ENCODE results near the gene NDE1. TPM values are rescaled to one million over a fixed set of nuclear protein-coding genes. Genes with fewer than 3 reads are reported as not detected.

NDE1 gene
- total RNA-seq, 1 donor from 2014 or later: 28.9 TPM

DNA sequence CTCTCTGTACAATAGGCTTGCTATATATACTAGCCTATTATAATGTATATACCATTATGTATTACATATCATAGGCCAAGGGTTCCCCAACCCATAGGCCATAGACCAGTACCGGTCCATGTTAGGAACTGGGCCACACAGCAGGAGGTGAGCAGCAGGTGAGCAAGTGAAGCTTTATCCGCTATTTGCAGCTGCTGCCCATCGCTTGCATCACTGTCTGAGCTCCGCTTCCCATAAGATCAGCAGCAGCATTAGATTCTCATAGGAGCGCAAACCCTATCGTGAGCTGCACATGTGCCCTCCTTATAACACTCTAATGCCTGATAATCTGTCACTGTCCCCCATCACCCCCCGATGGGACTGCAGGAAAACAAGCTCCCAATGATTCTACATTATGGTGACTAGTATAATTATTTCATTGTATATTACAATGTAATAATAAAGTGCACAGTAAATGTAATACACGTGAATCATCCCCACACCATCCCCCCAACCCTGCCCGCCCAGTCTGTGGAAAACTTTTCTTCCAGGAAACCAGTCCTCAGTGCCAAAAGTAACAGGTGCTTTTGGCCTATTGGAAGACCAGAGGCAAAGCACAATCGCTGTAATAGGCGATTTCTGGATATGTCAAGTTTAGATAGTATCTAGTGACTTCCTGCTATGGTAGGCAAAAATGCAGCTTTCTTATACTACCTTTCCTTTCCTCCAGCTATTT is 122.7 kb downstream of the NDE1 start:
- intact Hi-C loops (cut with DNase I): no loop called here
- H3K27ac ChIP-seq: no peak overlapping the region
- no peak for ATAC-seq

GRCh38 chr16:15773968-15774367 is 123.9 kb downstream of the NDE1 start:
- Histone ChIP-seq H3K4me1 (no peaks in the 10 kb centered on the region), H3K36me3 (no peaks in the 10 kb centered on the region), H3K4me3 (no peak overlapping the region), H3K27ac (peak overlapping the region; percentile 17), H3K9me3 (no peaks in the 10 kb centered on the region), H3K27me3 (no peaks in the 10 kb centered on the region)
- DNase-seq (no peak), ATAC-seq (no peak)
- no peak for TF ChIP-seq CTCF (IDR thresholded peaks at IDR 0.05)
- intact Hi-C loops (cut with DNase I): no loop called here

More for the DNA sequence above, 122.7 kb downstream of the NDE1 start:
- Histone ChIP-seq H3K4me1 (no peaks in the 10 kb centered on the region), H3K4me3 (no peak overlapping the region), H3K27me3 (no peaks in the 10 kb centered on the region), H3K9me3 (no peaks in the 10 kb centered on the region), H3K36me3 (no peaks in the 10 kb centered on the region)
- peak; percentile 4 for DNase-seq
- TF ChIP-seq CTCF (IDR thresholded peaks at IDR 0.05): no peak

DNA sequence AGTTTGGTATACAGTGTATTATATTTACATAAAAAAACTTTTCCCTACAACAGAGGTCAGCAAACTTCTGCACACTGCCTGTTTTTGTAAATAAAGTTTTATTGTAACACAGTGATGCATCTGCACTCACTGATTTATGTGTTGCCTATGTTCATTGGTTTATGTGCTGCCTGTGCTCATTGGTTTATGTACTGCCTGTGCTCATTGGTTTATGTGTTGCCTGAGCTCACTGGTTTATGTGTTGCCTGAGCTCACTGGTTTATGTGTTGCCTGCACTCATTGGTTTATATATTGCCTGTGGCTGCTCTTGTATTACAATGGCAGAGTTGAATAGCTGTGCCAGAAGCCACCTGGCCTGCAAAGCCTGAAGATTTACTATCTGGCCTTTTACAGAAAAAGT is 125.2 kb downstream of the NDE1 start:
- Histone ChIP-seq H3K4me3 (no peak overlapping the region), H3K27ac (no peak overlapping the region), H3K36me3 (no peaks in the 10 kb centered on the region), H3K9me3 (no peaks in the 10 kb centered on the region), H3K4me1 (no peaks in the 10 kb centered on the region), H3K27me3 (no peaks in the 10 kb centered on the region)
- DNase-seq (no peak), ATAC-seq (no peak)
- intact Hi-C loops (cut with DNase I): no loop called here
- TF ChIP-seq CTCF (IDR thresholded peaks at IDR 0.05): no peak

DNA sequence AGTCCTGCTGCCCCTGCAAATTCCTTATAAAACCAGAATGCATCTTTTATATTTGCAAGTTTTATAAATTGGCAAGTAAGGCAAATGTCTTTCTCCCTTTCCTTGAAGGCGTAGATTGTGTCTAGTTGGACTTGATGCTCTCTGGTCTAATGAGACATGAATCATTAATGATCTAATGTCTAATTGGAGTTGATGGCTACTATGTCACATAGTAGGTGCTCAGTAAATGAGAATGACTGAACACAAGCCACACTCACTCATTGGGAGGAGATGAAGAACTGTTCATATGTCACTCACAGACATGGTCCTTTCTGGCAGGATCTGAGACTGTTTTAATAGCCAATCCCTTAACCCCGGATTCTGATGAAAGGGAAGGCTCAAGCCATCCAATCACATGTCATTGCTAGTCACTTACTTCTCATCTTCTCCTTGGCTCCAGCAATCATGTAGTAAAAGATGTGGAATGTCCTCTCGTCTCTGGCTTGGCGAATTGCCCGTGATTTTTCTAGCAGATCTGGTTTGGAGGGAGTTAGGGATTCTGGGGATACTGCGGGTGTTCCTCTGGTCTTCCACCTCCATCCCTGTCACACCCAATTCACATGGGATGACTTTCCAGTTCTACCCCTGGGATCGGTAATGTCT is 125.7 kb downstream of the NDE1 start:
- Histone ChIP-seq H3K27me3 (no peaks in the 10 kb centered on the region), H3K4me1 (no peaks in the 10 kb centered on the region), H3K36me3 (no peaks in the 10 kb centered on the region), H3K27ac (no peak overlapping the region), H3K9me3 (no peaks in the 10 kb centered on the region), H3K4me3 (no peak overlapping the region)
- intact Hi-C loops (cut with DNase I): no loop called here
- DNase-seq: no peak
- TF ChIP-seq CTCF (IDR thresholded peaks at IDR 0.05): no peak
- no peak for ATAC-seq

Other genes starting within 250 kb of the NDE1 start
- 22.6 TPM for gene BMERB1, start 215.7 kb upstream of the NDE1 start, total RNA-seq
- gene MARF1, start 7.1 kb upstream of the NDE1 start, total RNA-seq: 97.1 TPM
- 106 TPM for gene MYH11, start 206.8 kb downstream of the NDE1 start, total RNA-seq
- gene CEP20, start 238.4 kb downstream of the NDE1 start, total RNA-seq: 30.3 TPM